HepG2 (cell line): ENCODE results near the gene SMYD4. TPM values are rescaled to one million over a fixed set of nuclear protein-coding genes. Genes with fewer than 3 reads are reported as not detected.

Experiments
- CAMTA2 ChIP-seq: sonication (generic); formaldehyde crosslinking; IDR thresholded peaks from 2 replicates; pipeline ENCODE4 v1.4.0; 2020; ENCODE audit warnings: mild to moderate bottlenecking, missing genetic modification reagents, borderline replicate concordance
- ERF ChIP-seq: IDR thresholded peaks from 2 replicates; pipeline ENCODE4 v1.6.1; 2018; ENCODE audit warnings: missing biosample characterization, missing genetic modification reagents
- GTF3A ChIP-seq: sonication (generic); formaldehyde crosslinking; conservative IDR thresholded peaks from 2 replicates; pipeline ENCODE4 v1.4.0; 2020; ENCODE audit warnings: mild to moderate bottlenecking, missing genetic modification reagents
- HHEX ChIP-seq: IDR thresholded peaks from 2 replicates; pipeline ENCODE4 v1.6.1; 2016; ENCODE audit warnings: control low read depth
- KLF13 ChIP-seq: sonication (generic); formaldehyde crosslinking; IDR thresholded peaks from 2 replicates; pipeline ENCODE4 v1.4.0; 2020; ENCODE audit warnings: mild to moderate bottlenecking, missing genetic modification reagents
- MTA3 ChIP-seq: sonication (generic); formaldehyde crosslinking; IDR thresholded peaks from 2 replicates; pipeline ENCODE4 v1.4.0; 2020; ENCODE audit warnings: missing genetic modification reagents
- NBN ChIP-seq: fragments of 450-650 bp; conservative IDR thresholded peaks from 2 replicates; pipeline ENCODE4 v1.6.1; 2017
- NCOA2 ChIP-seq: sonication (generic); formaldehyde crosslinking; IDR thresholded peaks from 2 replicates; pipeline ENCODE4 v1.8.0; 2022; ENCODE audit warnings: inconsistent platforms
- NFATC3 ChIP-seq: sonication (generic); formaldehyde crosslinking; IDR thresholded peaks from 2 replicates; pipeline ENCODE4 v1.5.1; 2020; ENCODE audit warnings: mild to moderate bottlenecking, missing genetic modification reagents
- PITX1 ChIP-seq: sonication (generic); formaldehyde crosslinking; IDR thresholded peaks from 2 replicates; pipeline ENCODE4 v1.5.1; 2020; ENCODE audit warnings: mild to moderate bottlenecking, missing genetic modification reagents
- REXO4 ChIP-seq: sonication (generic); formaldehyde crosslinking; IDR thresholded peaks from 2 replicates; pipeline ENCODE4 v1.8.0; 2022; ENCODE audit warnings: missing genetic modification reagents, mild to moderate bottlenecking, borderline replicate concordance
- SP1 ChIP-seq, 2 experiments: fragments of 450-650 bp in 1 of 2; sonication (generic) in 1 of 2; formaldehyde crosslinking in 1 of 2; IDR thresholded peaks; 2 replicates each; pipeline versions ENCODE4 v1.4.0 to v1.6.1; 2016 to 2020; ENCODE audit warnings: missing genetic modification reagents in 1 of 2
- SRSF4 ChIP-seq: fragments of 200-400 bp; formaldehyde crosslinking; IDR thresholded peaks from one replicate; pipeline ENCODE4 v1.6.1; 2018; ENCODE audit warnings: mild to moderate bottlenecking, low read depth, low read length, moderate library complexity; ENCODE audit not compliant: poor library complexity, severe bottlenecking
- TGIF2 ChIP-seq: IDR thresholded peaks from 2 replicates; pipeline ENCODE4 v1.6.1; 2016; ENCODE audit warnings: control low read depth, missing compliant biosample characterization
- THYN1 ChIP-seq: sonication (generic); formaldehyde crosslinking; IDR thresholded peaks from 2 replicates; pipeline ENCODE4 v1.8.1; 2023; ENCODE audit warnings: low read depth, mild to moderate bottlenecking, moderate library complexity, missing genetic modification reagents, borderline replicate concordance
- ZFX ChIP-seq: sonication (generic); formaldehyde crosslinking; IDR thresholded peaks from 2 replicates; pipeline ENCODE4 v1.4.0; 2020; ENCODE audit warnings: mild to moderate bottlenecking, low read depth, missing genetic modification reagents, moderate library complexity
- ZNF430 ChIP-seq: sonication (generic); formaldehyde crosslinking; IDR thresholded peaks from 2 replicates; pipeline ENCODE4 v1.9.0; 2021; ENCODE audit warnings: mild to moderate bottlenecking, missing genetic modification reagents
- ZNF513 ChIP-seq: sonication (generic); formaldehyde crosslinking; conservative IDR thresholded peaks from 2 replicates; pipeline ENCODE4 v1.5.0; 2020; ENCODE audit warnings: missing genetic modification reagents
- ZNF652 ChIP-seq: IDR thresholded peaks from 2 replicates; pipeline ENCODE4 v1.6.1; 2016; ENCODE audit warnings: low read depth, borderline replicate concordance
- ZNF704 ChIP-seq: sonication (generic); formaldehyde crosslinking; IDR thresholded peaks from 2 replicates; pipeline ENCODE4 v1.8.1; 2023; ENCODE audit warnings: mild to moderate bottlenecking, inconsistent platforms, moderate library complexity, missing genetic modification reagents, borderline replicate concordance
- ZNF768 ChIP-seq: sonication (generic); formaldehyde crosslinking; IDR thresholded peaks from 2 replicates; pipeline ENCODE4 v1.4.0; 2020; ENCODE audit warnings: missing genetic modification reagents
- ZNF816 ChIP-seq: sonication (generic); formaldehyde crosslinking; IDR thresholded peaks from 2 replicates; pipeline ENCODE4 v1.8.0; 2022; ENCODE audit warnings: missing genetic modification reagents, mild to moderate bottlenecking, borderline replicate concordance
- polyA plus RNA-seq, 8 experiments: library from polyadenylated mRNA; depleted of rRNA in 3 of 8; stranded (reverse) in 7 of 8; unstranded in 1 of 8; fragments of >200 nt; fragmentation: Illumina TruSeq in 4 of 8; extraction: Trizol in 4 of 8; gene quantifications; 2 replicates each; pipeline versions ENCODE4 v1.2.1 to v1.2.3, GENCODE V29; 2011 to 2016; ENCODE audit warnings: low read depth in 4 of 8, missing spikeins in 1 of 8, mixed read lengths in 1 of 8; ENCODE audit not compliant: insufficient read depth in 1 of 8
- total RNA-seq, 5 experiments: library from RNA; depleted of rRNA; stranded (reverse); fragments of >200 nt; fragmentation: Illumina TruSeq; extraction: Trizol; gene quantifications; 2 replicates each; pipeline ENCODE4 v1.2.3, GENCODE V29; 2016; ENCODE audit warnings: low read depth in 1 of 5
- TF ChIP-seq, protein P1 (sequence below): IDR thresholded peaks from 2 replicates; pipeline ENCODE4 v1.6.1; 2016; ENCODE audit warnings: missing compliant biosample characterization, missing genetic modification reagents, borderline replicate concordance
- TF ChIP-seq, protein P2 (sequence below): sonication (generic); formaldehyde crosslinking; IDR thresholded peaks from 2 replicates; pipeline ENCODE4 v1.4.0; 2020; ENCODE audit warnings: mild to moderate bottlenecking, missing genetic modification reagents
- TF ChIP-seq, protein P3 (sequence below): sonication (generic); formaldehyde crosslinking; IDR thresholded peaks from 2 replicates; pipeline ENCODE4 v1.5.1; 2020; ENCODE audit warnings: missing genetic modification reagents, mild to moderate bottlenecking, borderline replicate concordance

Gene SMYD4
- total and polyA plus RNA-seq, 2 of the 13 experiments (the other 11 are each of a cell fraction or from before 2014, with no cell fraction given), result 7.4 to 11.3 TPM

DNA sequence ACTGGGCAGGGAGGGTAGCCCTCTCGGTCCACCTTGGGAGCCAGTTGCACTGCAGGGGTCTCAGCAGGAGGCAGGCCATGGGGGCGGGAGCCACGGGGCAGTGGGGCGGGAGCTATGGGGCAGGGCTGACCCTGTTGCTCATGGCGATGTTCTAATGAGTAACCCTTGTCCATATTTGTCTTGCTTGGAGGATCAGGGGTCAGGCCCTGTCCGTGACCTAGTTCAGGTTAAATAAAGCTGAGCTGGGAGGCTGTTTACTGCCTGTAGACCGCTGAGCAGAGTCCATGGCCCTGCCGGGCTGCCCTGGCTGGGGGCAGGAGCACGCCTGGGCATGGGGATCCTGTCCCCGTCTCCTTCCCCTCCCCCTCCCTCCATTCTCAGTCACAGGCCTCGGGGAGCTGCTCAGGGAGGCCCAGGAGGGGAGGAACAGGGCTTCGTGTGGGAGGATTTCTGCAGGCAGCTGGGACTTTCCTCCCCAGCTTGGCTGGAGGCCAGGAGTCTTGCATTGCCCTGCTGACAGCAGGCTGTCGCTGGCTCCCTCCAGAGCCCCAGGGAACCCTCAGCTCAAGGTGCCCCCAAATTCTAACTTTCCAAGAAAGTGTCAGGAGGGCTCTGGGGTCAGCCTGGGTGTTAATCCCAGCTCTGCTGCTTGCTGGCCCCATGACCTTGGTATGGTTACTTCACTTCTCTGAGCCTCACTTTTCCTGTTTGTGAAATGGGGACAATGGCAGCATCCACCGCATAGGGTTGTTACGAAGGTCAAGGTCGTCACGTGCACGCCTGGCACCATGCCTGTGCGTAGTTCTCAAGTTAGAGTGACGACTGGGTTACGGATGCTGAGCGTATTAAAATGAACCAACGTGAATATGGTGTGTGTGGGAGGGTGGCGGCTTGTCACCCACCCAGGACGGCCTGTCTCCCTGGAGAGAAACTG lies 93.1 kb downstream of the SMYD4 start (continued):
- no peak; the same call in none of the 2 replicates for TF ChIP-seq TGIF2 (CRISPR knock-in tag)
- no peak for TF ChIP-seq ZNF513 (CRISPR knock-in tag)
- no peak for TF ChIP-seq REXO4 (CRISPR knock-in tag)
- TF ChIP-seq SP1 (IDR thresholded peaks at IDR 0.05), result no peak
- TF ChIP-seq SP1 (CRISPR knock-in tag; IDR thresholded peaks at IDR 0.05), result peak; percentile 72; the same call in 1 of the 2 replicates
- peak; percentile 98 for TF ChIP-seq NCOA2
- TF ChIP-seq ZNF768 (CRISPR knock-in tag), result peak; percentile 45; the same call in 1 of the 2 replicates
- TF ChIP-seq MTA3 (CRISPR knock-in tag), result no peak
- TF ChIP-seq GTF3A (CRISPR knock-in tag), result no peak
- TF ChIP-seq ZNF816 (CRISPR knock-in tag), result peak; percentile 43; the same call in 1 of the 2 replicates
- peak; percentile 94 for TF ChIP-seq ZNF430 (CRISPR knock-in tag)
- peak; percentile 98 for TF ChIP-seq PITX1
- TF ChIP-seq THYN1, result no peak
- TF ChIP-seq ZNF652 (CRISPR knock-in tag), result peak; percentile 17; the same call in 1 of the 2 replicates
- TF ChIP-seq CAMTA2 (CRISPR knock-in tag), result no peak
- TF ChIP-seq HHEX (CRISPR knock-in tag), result peak; percentile 75
- TF ChIP-seq, protein P1, sequence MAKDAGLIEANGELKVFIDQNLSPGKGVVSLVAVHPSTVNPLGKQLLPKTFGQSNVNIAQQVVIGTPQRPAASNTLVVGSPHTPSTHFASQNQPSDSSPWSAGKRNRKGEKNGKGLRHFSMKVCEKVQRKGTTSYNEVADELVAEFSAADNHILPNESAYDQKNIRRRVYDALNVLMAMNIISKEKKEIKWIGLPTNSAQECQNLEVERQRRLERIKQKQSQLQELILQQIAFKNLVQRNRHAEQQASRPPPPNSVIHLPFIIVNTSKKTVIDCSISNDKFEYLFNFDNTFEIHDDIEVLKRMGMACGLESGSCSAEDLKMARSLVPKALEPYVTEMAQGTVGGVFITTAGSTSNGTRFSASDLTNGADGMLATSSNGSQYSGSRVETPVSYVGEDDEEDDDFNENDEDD (CRISPR knock-in tag), result peak; percentile 27; the same call in 1 of the 2 replicates
- no peak for TF ChIP-seq KLF13
- no peak for TF ChIP-seq NBN
- peak; percentile 87 for TF ChIP-seq ZFX
- peak; percentile 92 for TF ChIP-seq ERF
- no peak for TF ChIP-seq NFATC3 (CRISPR knock-in tag)
- peak; percentile 55; the same call in 1 of the 2 replicates for TF ChIP-seq ZNF704 (CRISPR knock-in tag)
- TF ChIP-seq, protein P2, sequence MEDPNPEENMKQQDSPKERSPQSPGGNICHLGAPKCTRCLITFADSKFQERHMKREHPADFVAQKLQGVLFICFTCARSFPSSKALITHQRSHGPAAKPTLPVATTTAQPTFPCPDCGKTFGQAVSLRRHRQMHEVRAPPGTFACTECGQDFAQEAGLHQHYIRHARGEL (CRISPR knock-in tag), result no peak; the same call in 1 of the 2 replicates
- TF ChIP-seq SRSF4, result no peak
- TF ChIP-seq, protein P3, sequence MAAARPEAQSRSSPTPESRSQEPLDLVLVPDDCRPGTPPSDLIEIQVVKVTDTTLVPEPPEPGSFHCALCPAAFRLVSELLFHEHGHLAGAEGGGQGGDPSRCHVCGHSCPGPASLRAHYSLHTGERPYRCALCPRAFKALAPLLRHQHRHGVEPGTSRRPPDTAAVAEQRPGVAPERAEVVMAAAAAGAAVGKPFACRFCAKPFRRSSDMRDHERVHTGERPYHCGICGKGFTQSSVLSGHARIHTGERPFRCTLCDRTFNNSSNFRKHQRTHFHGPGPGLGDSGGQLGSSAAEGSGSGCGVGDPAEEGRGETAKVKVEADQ, result peak; percentile 80
